GM19351 (cell line): ENCODE measurements around the gene POMGNT2.

ENCODE experiments used
- ATAC-seq: cut with Tn5 transposase; IDR thresholded peaks from one replicate; pipeline ENCODE4 v1.9.1; 2021; ENCODE audit warnings: mild to moderate bottlenecking, moderate library complexity; ENCODE audit not compliant: unreplicated experiment

POMGNT2 gene

GRCh38 chr3:43104039-43104438 is 1.8 kb downstream of the POMGNT2 start:
- no peak for ATAC-seq

- no peak for ATAC-seq
These were observed 3.0 kb downstream of the POMGNT2 start for GRCh38 chr3:43102773-43103480.

- no peak for ATAC-seq
These were observed 7.1 kb downstream of the POMGNT2 start for GRCh38 chr3:43098761-43099160.

GRCh38 chr3:43097400-43098080 is 8.3 kb downstream of the POMGNT2 start:
- ATAC-seq: no peak

- ATAC-seq: no peak
These were observed 9.1 kb downstream of the POMGNT2 start for GRCh38 chr3:43096761-43097160.

- ATAC-seq: no peak
These were observed 10.5 kb downstream of the POMGNT2 start for GRCh38 chr3:43095370-43095769.

GRCh38 chr3:43094851-43095250 is 11.0 kb downstream of the POMGNT2 start:
- ATAC-seq: no peak

- no peak for ATAC-seq
These were observed 11.5 kb downstream of the POMGNT2 start for GRCh38 chr3:43094381-43094780.

GRCh38 chr3:43093974-43094373 is 11.9 kb downstream of the POMGNT2 start:
- no peak for ATAC-seq

GRCh38 chr3:43093006-43093405 is 12.9 kb downstream of the POMGNT2 start:
- no peak for ATAC-seq

- ATAC-seq: no peak
These were observed 14.4 kb downstream of the POMGNT2 start for GRCh38 chr3:43091481-43091880.

- ATAC-seq: no peak
These were observed 15.6 kb downstream of the POMGNT2 start for GRCh38 chr3:43090238-43090637.

- no peak for ATAC-seq
These were observed 16.8 kb downstream of the POMGNT2 start for GRCh38 chr3:43089081-43089480.

- no peak for ATAC-seq
These were observed 18.6 kb downstream of the POMGNT2 start for GRCh38 chr3:43087249-43087776.

- no peak for ATAC-seq
These were observed 19.3 kb downstream of the POMGNT2 start for GRCh38 chr3:43086460-43087165.

- no peak for ATAC-seq
These were observed 23.4 kb downstream of the POMGNT2 start for GRCh38 chr3:43082457-43082856.

GRCh38 chr3:43081796-43082195 is 24.1 kb downstream of the POMGNT2 start:
- no peak for ATAC-seq

GRCh38 chr3:43080726-43081568 is 24.9 kb downstream of the POMGNT2 start:
- ATAC-seq: no peak

- ATAC-seq: no peak
These were observed 26.1 kb downstream of the POMGNT2 start for GRCh38 chr3:43079536-43080332.

- no peak for ATAC-seq
These were observed 28.2 kb downstream of the POMGNT2 start for GRCh38 chr3:43077707-43078106.
